Measurements from ENCODE around the gene TRAPPC1.
"Not testable (repeated sequence)": the region's sequence is repeated elsewhere in the genome, so short reads cannot be mapped to it uniquely, and the experiment has no call there.

Gene TRAPPC1

GRCh38 chr17:7959503-7960253, 27.9 kb upstream of the TRAPPC1 start:
- no peak overlapping the region for H3K27ac ChIP-seq (ENCODE audit: low read depth, low read length)
- H3K4me3 ChIP-seq (ENCODE audit: low read depth in 1 of 5, low read length in 5 of 5) = no peak overlapping the region
- no peaks in the 10 kb centered on the region for H3K9me3 ChIP-seq (ENCODE audit: control insufficient read depth in 5 of 5, low read length in 5 of 5)
- H3K27me3 ChIP-seq (ENCODE audit: control insufficient read depth in 5 of 5, insufficient read depth in 4 of 5, low read length in 5 of 5) = peaks cover 0 to 5% (median 3%) of the 10 kb centered on the region in 5 donors
- no peaks in the 10 kb centered on the region for H3K36me3 ChIP-seq (ENCODE audit: control insufficient read depth in 5 of 5, insufficient read depth in 5 of 5, low read length in 5 of 5)
- no peaks in the 10 kb centered on the region for H3K4me1 ChIP-seq (ENCODE audit: control insufficient read depth in 5 of 5, insufficient read depth in 5 of 5, low read length in 5 of 5)
- H3K9ac ChIP-seq (ENCODE audit: low read length in 5 of 5) = no peak overlapping the region

- H3K27me3 ChIP-seq (ENCODE audit: control insufficient read depth in 5 of 5, insufficient read depth in 4 of 5, low read length in 5 of 5) = peaks cover 0 to 5% (median 3%) of the 10 kb centered on the region in 5 donors
- H3K27ac ChIP-seq (ENCODE audit: low read depth, low read length) = no peak overlapping the region
- no peaks in the 10 kb centered on the region for H3K4me1 ChIP-seq (ENCODE audit: control insufficient read depth in 5 of 5, insufficient read depth in 5 of 5, low read length in 5 of 5)
- no peak overlapping the region for H3K4me3 ChIP-seq (ENCODE audit: low read depth in 1 of 5, low read length in 5 of 5)
- no peaks in the 10 kb centered on the region for H3K9me3 ChIP-seq (ENCODE audit: control insufficient read depth in 5 of 5, low read length in 5 of 5)
- H3K9ac ChIP-seq (ENCODE audit: low read length in 5 of 5) = no peak overlapping the region
- no peaks in the 10 kb centered on the region for H3K36me3 ChIP-seq (ENCODE audit: control insufficient read depth in 5 of 5, insufficient read depth in 5 of 5, low read length in 5 of 5)
Measured at GRCh38 chr17:7956228-7956965, 24.7 kb upstream of the TRAPPC1 start.

- no peak overlapping the region for H3K27ac ChIP-seq (ENCODE audit: low read depth, low read length)
- H3K36me3 ChIP-seq (ENCODE audit: control insufficient read depth in 5 of 5, insufficient read depth in 5 of 5, low read length in 5 of 5) = no peaks in the 10 kb centered on the region
- no peaks in the 10 kb centered on the region for H3K9me3 ChIP-seq (ENCODE audit: control insufficient read depth in 5 of 5, low read length in 5 of 5)
- peaks cover 0 to 3% (median 0%) of the 10 kb centered on the region in 5 donors for H3K27me3 ChIP-seq (ENCODE audit: control insufficient read depth in 5 of 5, insufficient read depth in 4 of 5, low read length in 5 of 5)
- H3K9ac ChIP-seq (ENCODE audit: low read length in 5 of 5) = no peak overlapping the region
- no peaks in the 10 kb centered on the region for H3K4me1 ChIP-seq (ENCODE audit: control insufficient read depth in 5 of 5, insufficient read depth in 5 of 5, low read length in 5 of 5)
- no peak overlapping the region for H3K4me3 ChIP-seq (ENCODE audit: low read depth in 1 of 5, low read length in 5 of 5)
Measured at GRCh38 chr17:7955414-7956227, 23.9 kb upstream of the TRAPPC1 start.

DNA sequence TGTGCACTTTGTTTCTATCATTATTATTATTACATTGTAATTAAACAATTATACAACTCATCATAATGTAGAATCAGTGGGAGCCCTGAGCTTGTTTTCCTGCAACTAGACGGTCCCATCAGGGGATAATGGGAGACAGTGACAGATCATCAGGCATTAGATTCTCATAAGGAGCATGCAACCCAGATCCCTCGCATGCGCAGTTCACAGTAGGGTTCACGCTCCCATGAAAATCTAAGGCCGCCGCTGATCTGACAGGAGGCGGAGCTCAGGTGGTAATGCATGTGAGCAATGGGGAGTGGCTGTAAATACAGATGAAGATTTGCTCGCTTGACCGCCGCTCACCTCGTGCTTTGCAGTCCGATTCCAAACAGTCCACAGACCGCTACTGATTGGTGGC, 21.5 kb upstream of the TRAPPC1 start:
- H3K4me3 ChIP-seq (ENCODE audit: low read depth in 1 of 5, low read length in 5 of 5) = not testable (repeated sequence)

DNA sequence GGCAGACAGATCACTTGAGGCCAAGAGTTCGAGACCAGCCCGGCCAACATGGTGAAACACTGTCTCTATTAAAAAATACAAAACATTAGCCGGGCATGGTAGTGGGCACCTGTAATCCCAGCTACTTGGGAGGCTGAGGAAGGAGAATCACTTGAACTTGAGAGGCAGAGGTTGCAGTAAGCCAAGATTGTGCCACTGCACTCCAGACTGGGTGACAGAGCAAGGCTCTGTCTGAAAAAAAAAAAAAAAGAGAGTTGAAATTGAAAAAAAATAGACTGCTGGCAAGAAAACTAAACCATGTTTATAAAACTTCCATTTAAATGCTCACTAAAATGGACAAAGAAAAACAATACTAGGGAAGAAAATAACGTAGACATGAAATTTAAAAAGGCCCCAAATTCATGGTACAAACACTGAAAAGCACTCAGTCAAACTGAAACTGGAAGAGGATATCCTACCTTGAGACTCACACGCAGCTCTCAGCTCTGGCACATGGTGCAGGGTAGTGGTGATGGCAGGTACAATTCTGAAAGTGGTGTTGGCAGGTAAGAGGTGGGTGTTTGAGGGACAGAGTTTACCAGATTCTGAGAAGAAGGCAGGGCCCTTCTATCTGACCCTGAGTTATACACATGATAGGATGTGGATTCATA, 19.5 kb upstream of the TRAPPC1 start:
- Histone ChIP-seq H3K4me3 (ENCODE audit: low read depth in 1 of 5, low read length in 5 of 5) (no peak overlapping the region), H3K9me3 (ENCODE audit: control insufficient read depth in 5 of 5, low read length in 5 of 5) (no peaks in the 10 kb centered on the region), H3K27ac (ENCODE audit: low read depth, low read length) (no peak overlapping the region), H3K27me3 (ENCODE audit: control insufficient read depth in 5 of 5, insufficient read depth in 4 of 5, low read length in 5 of 5) (no peaks in the 10 kb centered on the region), H3K36me3 (ENCODE audit: control insufficient read depth in 5 of 5, insufficient read depth in 5 of 5, low read length in 5 of 5) (peaks cover 4 to 37% (median 29%) of the 10 kb centered on the region in 5 donors), H3K4me1 (ENCODE audit: control insufficient read depth in 5 of 5, insufficient read depth in 5 of 5, low read length in 5 of 5) (no peaks in the 10 kb centered on the region), H3K9ac (ENCODE audit: low read length in 5 of 5) (no peak overlapping the region)

More for the DNA sequence above, 21.5 kb upstream of the TRAPPC1 start:
- H3K9ac ChIP-seq (ENCODE audit: low read length in 5 of 5); H3K27me3 ChIP-seq (ENCODE audit: control insufficient read depth in 5 of 5, insufficient read depth in 4 of 5, low read length in 5 of 5); H3K9me3 ChIP-seq (ENCODE audit: control insufficient read depth in 5 of 5, low read length in 5 of 5); H3K27ac ChIP-seq (ENCODE audit: low read depth, low read length); H3K4me1 ChIP-seq (ENCODE audit: control insufficient read depth in 5 of 5, insufficient read depth in 5 of 5, low read length in 5 of 5): not testable (repeated sequence)
- peaks cover 4 to 20% (median 12%) of the 10 kb centered on the region in 5 donors for H3K36me3 ChIP-seq (ENCODE audit: control insufficient read depth in 5 of 5, insufficient read depth in 5 of 5, low read length in 5 of 5)

DNA sequence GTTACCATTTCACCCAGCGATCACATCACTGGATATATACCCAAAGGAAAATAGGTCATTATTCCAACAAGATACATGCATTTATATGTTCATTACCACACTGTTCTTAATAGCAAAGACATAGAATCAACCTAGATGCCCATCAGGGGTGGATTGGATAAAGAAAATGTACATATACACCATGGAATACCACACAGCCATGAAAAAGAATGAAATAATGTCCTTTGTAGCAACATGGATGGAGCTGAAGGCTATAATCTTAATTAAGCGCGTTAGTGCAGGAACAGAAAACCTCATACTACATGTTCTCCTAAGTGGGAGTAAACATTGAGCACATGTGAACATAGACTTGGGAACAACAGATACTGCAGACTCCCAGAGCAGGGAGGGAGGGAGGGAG, 18.8 kb upstream of the TRAPPC1 start:
- Histone ChIP-seq H3K9me3 (ENCODE audit: control insufficient read depth in 5 of 5, low read length in 5 of 5) (no peaks in the 10 kb centered on the region), H3K27me3 (ENCODE audit: control insufficient read depth in 5 of 5, insufficient read depth in 4 of 5, low read length in 5 of 5) (no peaks in the 10 kb centered on the region), H3K9ac (ENCODE audit: low read length in 5 of 5) (no peak overlapping the region), H3K4me3 (ENCODE audit: low read depth in 1 of 5, low read length in 5 of 5) (no peak overlapping the region), H3K4me1 (ENCODE audit: control insufficient read depth in 5 of 5, insufficient read depth in 5 of 5, low read length in 5 of 5) (no peaks in the 10 kb centered on the region), H3K36me3 (ENCODE audit: control insufficient read depth in 5 of 5, insufficient read depth in 5 of 5, low read length in 5 of 5) (peaks cover 4 to 44% (median 36%) of the 10 kb centered on the region in 5 donors), H3K27ac (ENCODE audit: low read depth, low read length) (no peak overlapping the region)

DNA sequence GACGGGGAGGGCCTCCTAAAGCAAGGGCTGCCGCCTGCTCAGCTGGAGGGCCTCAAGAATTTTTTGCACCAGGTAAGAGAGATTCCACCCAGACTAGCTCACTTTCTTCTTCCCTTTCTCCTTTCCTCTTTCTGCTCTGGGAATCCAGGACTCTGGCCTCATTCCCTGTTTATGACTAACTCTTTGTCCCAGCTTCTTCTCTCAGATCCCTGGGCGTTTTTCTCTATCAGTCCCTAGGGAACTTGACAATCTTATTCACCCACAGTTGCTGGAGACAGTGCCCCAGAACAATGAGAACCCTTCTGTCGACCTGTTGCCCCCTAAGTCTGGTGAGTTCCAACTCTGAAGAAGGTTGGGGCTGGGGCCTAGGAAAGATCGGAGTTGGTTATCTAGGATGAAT, 15.9 kb upstream of the TRAPPC1 start:
- Histone ChIP-seq H3K9ac (ENCODE audit: low read length in 5 of 5) (no peak overlapping the region), H3K4me1 (ENCODE audit: control insufficient read depth in 5 of 5, insufficient read depth in 5 of 5, low read length in 5 of 5) (peaks cover 0 to 10% (median 5%) of the 10 kb centered on the region in 5 donors), H3K27ac (ENCODE audit: low read depth, low read length) (no peak overlapping the region), H3K4me3 (ENCODE audit: low read depth in 1 of 5, low read length in 5 of 5) (no peak overlapping the region), H3K27me3 (ENCODE audit: control insufficient read depth in 5 of 5, insufficient read depth in 4 of 5, low read length in 5 of 5) (no peaks in the 10 kb centered on the region), H3K9me3 (ENCODE audit: control insufficient read depth in 5 of 5, low read length in 5 of 5) (no peaks in the 10 kb centered on the region), H3K36me3 (ENCODE audit: control insufficient read depth in 5 of 5, insufficient read depth in 5 of 5, low read length in 5 of 5) (peaks cover 4 to 67% (median 57%) of the 10 kb centered on the region in 5 donors)

DNA sequence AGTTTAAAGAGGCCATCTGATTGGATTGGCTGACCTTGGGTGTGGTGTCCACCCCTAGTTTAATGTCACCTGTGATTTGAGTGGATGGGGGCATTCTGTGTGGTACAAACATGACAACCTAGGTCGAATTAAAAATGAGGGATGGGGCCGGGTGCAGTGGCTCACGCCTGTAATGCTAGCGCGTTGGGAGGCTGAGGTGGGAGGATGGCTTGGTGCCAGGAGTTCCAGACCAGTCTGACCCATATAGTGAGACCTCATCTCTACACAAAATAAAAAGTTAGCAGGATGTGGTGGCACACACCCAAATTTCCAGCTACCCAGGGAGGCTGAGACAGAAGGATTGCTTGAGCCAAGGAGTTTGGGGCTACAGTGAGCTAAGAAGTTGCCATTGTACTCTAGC, 14.7 kb upstream of the TRAPPC1 start:
- Histone ChIP-seq H3K4me1 (ENCODE audit: control insufficient read depth in 5 of 5, insufficient read depth in 5 of 5, low read length in 5 of 5) (peaks cover 0 to 10% (median 5%) of the 10 kb centered on the region in 5 donors), H3K27me3 (ENCODE audit: control insufficient read depth in 5 of 5, insufficient read depth in 4 of 5, low read length in 5 of 5) (no peaks in the 10 kb centered on the region), H3K4me3 (ENCODE audit: low read depth in 1 of 5, low read length in 5 of 5) (no peak overlapping the region), H3K36me3 (ENCODE audit: control insufficient read depth in 5 of 5, insufficient read depth in 5 of 5, low read length in 5 of 5) (peaks cover 4 to 75% (median 57%) of the 10 kb centered on the region in 5 donors), H3K9me3 (ENCODE audit: control insufficient read depth in 5 of 5, low read length in 5 of 5) (no peaks in the 10 kb centered on the region), H3K27ac (ENCODE audit: low read depth, low read length) (no peak overlapping the region), H3K9ac (ENCODE audit: low read length in 5 of 5) (no peak overlapping the region)

DNA sequence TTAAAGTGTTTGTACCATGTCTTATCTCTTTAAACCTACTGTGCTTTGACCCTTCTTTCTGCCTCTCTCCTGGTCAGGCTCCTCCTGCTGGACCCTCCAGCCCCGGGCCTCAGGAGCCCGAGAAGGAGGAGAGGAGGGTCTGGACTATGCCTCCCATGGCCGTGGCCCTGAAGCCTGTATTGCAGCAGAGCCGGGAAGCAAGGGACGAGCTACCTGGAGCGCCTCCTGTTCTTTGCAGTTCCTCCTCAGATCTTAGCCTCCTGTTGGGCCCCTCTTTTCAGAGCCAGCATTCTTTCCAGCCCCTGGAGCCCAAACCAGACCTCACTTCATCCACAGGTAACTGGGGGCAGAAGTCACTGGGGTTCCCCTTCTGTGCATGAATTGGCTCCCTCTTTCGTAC, 13.9 kb upstream of the TRAPPC1 start:
- Histone ChIP-seq H3K4me1 (ENCODE audit: control insufficient read depth in 5 of 5, insufficient read depth in 5 of 5, low read length in 5 of 5) (peaks cover 0 to 10% (median 5%) of the 10 kb centered on the region in 5 donors), H3K9ac (ENCODE audit: low read length in 5 of 5) (no peak overlapping the region), H3K27me3 (ENCODE audit: control insufficient read depth in 5 of 5, insufficient read depth in 4 of 5, low read length in 5 of 5) (no peaks in the 10 kb centered on the region), H3K36me3 (ENCODE audit: control insufficient read depth in 5 of 5, insufficient read depth in 5 of 5, low read length in 5 of 5) (peaks cover 4 to 83% (median 63%) of the 10 kb centered on the region in 5 donors), H3K4me3 (ENCODE audit: low read depth in 1 of 5, low read length in 5 of 5) (no peak overlapping the region), H3K9me3 (ENCODE audit: control insufficient read depth in 5 of 5, low read length in 5 of 5) (no peaks in the 10 kb centered on the region), H3K27ac (ENCODE audit: low read depth, low read length) (no peak overlapping the region)

All from subcutaneous abdominal adipose tissue (tissue), 5 donors.